Fibroblast of villous mesenchyme (primary cell): Measurements from ENCODE around the gene CMTM2. TPM values are rescaled to one million over a fixed set of nuclear protein-coding genes. Genes with fewer than 3 reads are reported as not detected.
A peak's percentile ranks its signal among the peaks of the same experiment; 100 is the strongest.

Experiments used
- DNase-seq: peaks from one replicate; pipeline ENCODE4 v3.0.0-alpha.2; 2010; ENCODE audit warnings: low read depth
- H3K4me3 ChIP-seq: 2 replicates; pipeline ENCODE4 v1.5.1; 2011; ENCODE audit warnings: low read depth, mild to moderate bottlenecking, low read length
- total RNA-seq: library from RNA; depleted of rRNA; stranded (reverse); fragments of >200 nt; gene quantifications from 2 replicates; pipeline ENCODE4 v1.2.3, GENCODE V29; 2012
- TF ChIP-seq, protein P1 (sequence below): IDR thresholded peaks from 2 replicates; pipeline ENCODE4 v1.5.1; 2012; ENCODE audit warnings: low read depth, mild to moderate bottlenecking, low read length; ENCODE audit not compliant: insufficient read depth

The CMTM2 gene
- total RNA-seq, 1 donor: not detected

DNA sequence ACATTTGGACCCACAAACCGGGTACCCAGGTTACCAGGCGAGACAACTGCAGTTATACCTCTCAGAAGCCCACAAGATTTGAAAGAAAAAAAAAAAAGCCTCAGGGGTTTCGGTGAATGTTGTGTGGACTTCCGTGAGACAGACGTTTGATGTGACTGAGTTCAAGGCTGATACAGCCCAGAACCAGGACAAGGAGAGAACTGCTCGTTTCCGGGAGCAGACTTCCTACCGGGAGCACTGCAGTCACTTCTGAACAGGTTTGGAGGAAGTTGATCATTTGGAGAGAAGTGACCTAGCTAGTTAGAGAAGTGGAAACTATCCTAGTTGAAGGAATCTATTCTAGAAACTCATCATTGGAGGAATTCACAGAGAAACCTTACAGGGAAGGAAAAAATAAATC is 26.0 kb upstream of the CMTM2 start:
- TF ChIP-seq, protein P1, sequence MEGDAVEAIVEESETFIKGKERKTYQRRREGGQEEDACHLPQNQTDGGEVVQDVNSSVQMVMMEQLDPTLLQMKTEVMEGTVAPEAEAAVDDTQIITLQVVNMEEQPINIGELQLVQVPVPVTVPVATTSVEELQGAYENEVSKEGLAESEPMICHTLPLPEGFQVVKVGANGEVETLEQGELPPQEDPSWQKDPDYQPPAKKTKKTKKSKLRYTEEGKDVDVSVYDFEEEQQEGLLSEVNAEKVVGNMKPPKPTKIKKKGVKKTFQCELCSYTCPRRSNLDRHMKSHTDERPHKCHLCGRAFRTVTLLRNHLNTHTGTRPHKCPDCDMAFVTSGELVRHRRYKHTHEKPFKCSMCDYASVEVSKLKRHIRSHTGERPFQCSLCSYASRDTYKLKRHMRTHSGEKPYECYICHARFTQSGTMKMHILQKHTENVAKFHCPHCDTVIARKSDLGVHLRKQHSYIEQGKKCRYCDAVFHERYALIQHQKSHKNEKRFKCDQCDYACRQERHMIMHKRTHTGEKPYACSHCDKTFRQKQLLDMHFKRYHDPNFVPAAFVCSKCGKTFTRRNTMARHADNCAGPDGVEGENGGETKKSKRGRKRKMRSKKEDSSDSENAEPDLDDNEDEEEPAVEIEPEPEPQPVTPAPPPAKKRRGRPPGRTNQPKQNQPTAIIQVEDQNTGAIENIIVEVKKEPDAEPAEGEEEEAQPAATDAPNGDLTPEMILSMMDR: no peak
- DNase-seq: no peak
- H3K4me3 ChIP-seq: peak overlapping the region; percentile 83

DNA sequence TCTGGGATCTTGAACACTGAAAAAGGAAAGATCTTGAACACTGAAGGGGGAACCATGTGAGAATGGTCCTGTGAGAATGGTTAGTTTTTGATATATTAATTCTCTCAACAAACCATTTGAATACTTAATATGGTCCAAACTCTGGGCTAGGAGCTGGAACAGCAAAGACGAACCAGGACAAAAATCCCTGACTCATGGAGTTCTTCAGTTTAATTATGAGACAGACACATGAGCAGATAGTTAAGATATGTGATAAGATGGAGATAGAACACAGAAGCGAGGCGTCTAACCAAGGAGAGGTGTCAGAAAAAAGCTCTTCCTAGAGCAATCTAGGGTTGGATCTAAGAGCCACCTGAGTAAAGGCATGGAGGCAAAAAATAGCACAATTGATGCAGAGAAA is 25.2 kb upstream of the CMTM2 start:
- TF ChIP-seq, protein P1: no peak
- H3K4me3 ChIP-seq: no peak overlapping the region
- DNase-seq: no peak

DNA sequence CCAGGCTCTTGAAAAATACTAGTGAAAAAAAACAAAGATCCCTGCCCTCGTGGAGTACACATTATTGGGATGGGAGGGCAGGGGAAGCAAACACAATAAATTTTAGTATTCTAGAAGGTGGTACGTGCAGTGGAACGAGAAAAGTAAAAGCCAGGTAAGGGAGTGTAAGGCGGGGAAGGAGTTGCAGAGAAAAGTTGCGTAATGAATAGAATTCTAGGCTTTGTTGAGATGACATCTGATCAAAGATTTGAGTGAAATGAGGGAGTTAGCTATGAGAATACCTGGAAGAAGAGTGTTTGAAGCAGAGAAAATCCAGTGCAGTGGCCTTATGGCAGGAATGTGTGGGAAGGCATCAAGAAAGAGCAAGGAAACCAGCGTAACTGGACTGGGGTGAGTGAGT is 24.8 kb upstream of the CMTM2 start:
- TF ChIP-seq, protein P1: no peak
- DNase-seq: no peak
- no peak overlapping the region for H3K4me3 ChIP-seq

DNA sequence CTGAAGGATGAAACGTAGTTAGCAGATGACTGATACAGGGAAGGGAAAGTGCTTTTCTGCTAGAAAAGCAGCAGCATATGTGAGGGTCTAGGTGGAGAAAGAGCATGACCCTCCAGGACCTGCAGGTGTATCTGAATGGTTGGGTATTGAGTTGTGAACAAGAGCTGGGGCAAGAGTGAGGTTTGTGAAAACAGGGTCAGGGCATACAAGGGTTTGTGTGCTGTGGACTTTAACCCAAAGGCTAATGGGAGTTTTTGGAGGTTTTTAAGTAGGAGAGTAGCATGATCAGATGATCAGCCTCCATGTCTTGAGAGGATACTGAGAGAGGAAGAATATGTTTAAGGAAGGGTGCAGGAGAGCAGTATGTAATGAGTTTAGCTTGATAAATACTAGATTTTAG is 19.2 kb upstream of the CMTM2 start:
- TF ChIP-seq, protein P1: no peak
- no peak overlapping the region for H3K4me3 ChIP-seq
- DNase-seq: no peak

DNA sequence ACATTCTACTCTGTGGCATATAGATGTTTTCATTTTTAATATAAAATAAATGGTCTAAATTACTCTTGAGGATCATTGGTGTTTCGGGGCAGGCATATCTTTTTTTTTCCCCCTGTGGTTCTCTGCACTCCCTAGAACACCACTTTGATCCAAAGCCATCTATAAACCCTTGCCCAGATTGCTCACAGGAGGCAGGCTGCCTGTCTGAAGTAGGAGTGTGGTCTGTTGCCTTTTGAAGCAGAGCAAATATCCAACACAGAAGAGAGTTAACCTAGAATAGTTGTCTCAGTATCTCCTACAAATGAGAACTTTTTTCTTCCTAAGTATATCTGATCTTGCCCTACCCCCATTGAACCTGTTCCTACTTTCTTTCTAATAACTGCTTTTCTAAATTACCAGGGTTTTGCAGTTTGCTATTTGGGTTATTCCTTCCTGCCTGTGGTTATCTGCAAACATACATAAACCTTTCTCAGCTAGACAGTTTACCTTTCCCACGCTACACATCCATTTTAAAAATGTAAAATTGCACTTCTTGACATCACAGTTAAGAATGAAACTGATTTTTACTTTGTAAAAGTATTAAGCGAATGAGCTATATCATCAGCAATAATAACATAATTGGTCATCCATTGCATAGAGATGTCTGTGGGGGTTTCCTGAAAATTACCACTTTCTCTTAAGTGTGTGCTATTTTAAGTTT is 17.7 kb upstream of the CMTM2 start:
- DNase-seq: no peak
- H3K4me3 ChIP-seq: no peak overlapping the region
- TF ChIP-seq, protein P1: no peak

DNA sequence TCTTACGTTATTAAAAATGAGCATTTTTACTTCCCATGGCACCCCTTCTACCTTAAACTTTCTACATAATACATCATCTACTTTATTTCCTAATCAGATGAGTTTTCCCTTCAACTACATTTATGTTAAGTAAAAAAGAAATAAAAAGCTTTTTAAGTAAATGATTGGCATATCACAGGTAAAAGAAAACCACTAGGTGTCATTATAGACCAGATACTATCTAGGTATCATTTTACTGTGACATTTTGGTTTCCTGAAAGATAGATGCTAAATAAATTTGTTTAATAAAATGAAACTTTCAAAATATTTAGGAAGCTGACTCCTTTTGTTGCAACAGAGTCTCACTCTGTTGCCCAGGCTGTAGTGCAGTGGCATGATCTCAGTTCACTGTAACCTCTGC is 16.9 kb upstream of the CMTM2 start:
- TF ChIP-seq, protein P1: no peak
- no peak overlapping the region for H3K4me3 ChIP-seq
- no peak for DNase-seq

DNA sequence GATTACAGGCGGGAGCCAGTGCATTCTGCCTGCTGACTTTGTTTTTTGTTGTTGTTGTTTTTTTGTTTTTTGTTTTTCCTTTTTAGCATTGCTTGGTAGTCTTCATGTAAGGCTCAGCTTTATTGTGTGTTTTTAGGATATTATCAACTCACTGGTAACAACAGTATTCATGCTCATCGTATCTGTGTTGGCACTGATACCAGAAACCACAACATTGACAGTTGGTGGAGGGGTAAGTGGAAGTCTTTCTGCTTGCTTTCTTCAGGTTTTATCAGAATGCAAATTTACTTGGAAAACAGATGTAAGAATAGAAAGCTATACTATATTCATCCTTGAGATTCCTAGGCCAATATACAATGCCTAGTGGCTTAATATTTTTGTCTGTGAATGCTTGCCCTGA is 16.3 kb upstream of the CMTM2 start:
- no peak overlapping the region for H3K4me3 ChIP-seq
- DNase-seq: no peak
- TF ChIP-seq, protein P1: no peak
